ENCODE results near the gene TNFRSF25. TPM values are rescaled to one million over a fixed set of nuclear protein-coding genes. Genes with fewer than 3 reads are reported as not detected.

TNFRSF25 gene
- total and polyA plus RNA-seq, 4 donors = 9.5 to 37.5 (median 21.4) TPM

- 64% methylated on average over 13 of the region's 20 CpGs for WGBS (ENCODE audit: insufficient coverage)
- peaks cover 24% of the 10 kb centered on the region for H3K36me3 ChIP-seq (ENCODE audit: control insufficient read depth, insufficient read depth, low read length)
- no peak overlapping the region for H3K4me3 ChIP-seq (ENCODE audit: low read depth, low read length)
- H3K27me3 ChIP-seq (ENCODE audit: control insufficient read depth, insufficient read depth, low read length) = no peaks in the 10 kb centered on the region
- peaks cover 96% of the 10 kb centered on the region for H3K4me1 ChIP-seq (ENCODE audit: control insufficient read depth, insufficient read depth, low read length)
- H3K27ac ChIP-seq (ENCODE audit: low read depth, low read length) = no peak overlapping the region
- DNase-seq (ENCODE audit: low read depth in 4 of 6, low spot score in 6 of 6) = peak in 1 of 6 donors; percentile 27
- no peaks in the 10 kb centered on the region for H3K9me3 ChIP-seq (ENCODE audit: control insufficient read depth, insufficient read depth, low read length)
Measured at GRCh38 chr1:6509220-6509918, 43.4 kb upstream of the TNFRSF25 start.

- peaks cover 92% of the 10 kb centered on the region for H3K4me1 ChIP-seq (ENCODE audit: control insufficient read depth, insufficient read depth, low read length)
- H3K27ac ChIP-seq (ENCODE audit: low read depth, low read length) = no peak overlapping the region
Measured at GRCh38 chr1:6508816-6509189, 42.8 kb upstream of the TNFRSF25 start.

GRCh38 chr1:6508154-6508815 is 42.3 kb upstream of the TNFRSF25 start:
- no peak overlapping the region for H3K27ac ChIP-seq (ENCODE audit: low read depth, low read length)
- WGBS (ENCODE audit: insufficient coverage) = 70% methylated on average over 18 of the region's 18 CpGs
- H3K27me3 ChIP-seq (ENCODE audit: control insufficient read depth, insufficient read depth, low read length) = no peaks in the 10 kb centered on the region
- no peaks in the 10 kb centered on the region for H3K9me3 ChIP-seq (ENCODE audit: control insufficient read depth, insufficient read depth, low read length)
- DNase-seq (ENCODE audit: low read depth in 4 of 6, low spot score in 6 of 6) = peak in 1 of 6 donors; percentile 9
- H3K4me3 ChIP-seq (ENCODE audit: low read depth, low read length) = no peak overlapping the region
- H3K4me1 ChIP-seq (ENCODE audit: control insufficient read depth, insufficient read depth, low read length) = peaks cover 87% of the 10 kb centered on the region
- H3K36me3 ChIP-seq (ENCODE audit: control insufficient read depth, insufficient read depth, low read length) = peaks cover 24% of the 10 kb centered on the region

More at GRCh38 chr1:6508816-6509189, 42.8 kb upstream of the TNFRSF25 start:
- WGBS (ENCODE audit: insufficient coverage) = 87% methylated on average over 11 of the region's 11 CpGs
- peaks cover 24% of the 10 kb centered on the region for H3K36me3 ChIP-seq (ENCODE audit: control insufficient read depth, insufficient read depth, low read length)
- DNase-seq (ENCODE audit: low read depth in 4 of 6, low spot score in 6 of 6) = no peak
- H3K27me3 ChIP-seq (ENCODE audit: control insufficient read depth, insufficient read depth, low read length) = no peaks in the 10 kb centered on the region
- H3K9me3 ChIP-seq (ENCODE audit: control insufficient read depth, insufficient read depth, low read length) = no peaks in the 10 kb centered on the region
- no peak overlapping the region for H3K4me3 ChIP-seq (ENCODE audit: low read depth, low read length)

GRCh38 chr1:6507461-6507911 is 41.5 kb upstream of the TNFRSF25 start:
- Histone ChIP-seq H3K4me3 (ENCODE audit: low read depth, low read length) (no peak overlapping the region), H3K36me3 (ENCODE audit: control insufficient read depth, insufficient read depth, low read length) (peaks cover 24% of the 10 kb centered on the region), H3K4me1 (ENCODE audit: control insufficient read depth, insufficient read depth, low read length) (peaks cover 86% of the 10 kb centered on the region), H3K27ac (ENCODE audit: low read depth, low read length) (no peak overlapping the region), H3K27me3 (ENCODE audit: control insufficient read depth, insufficient read depth, low read length) (no peaks in the 10 kb centered on the region), H3K9me3 (ENCODE audit: control insufficient read depth, insufficient read depth, low read length) (no peaks in the 10 kb centered on the region)
- 62% methylated on average over 12 of the region's 12 CpGs for WGBS (ENCODE audit: insufficient coverage)
- DNase-seq (ENCODE audit: low read depth in 4 of 6, low spot score in 6 of 6) = peak in 2 of 6 donors; percentile 43 to 75

- no peak for DNase-seq (ENCODE audit: low read depth in 4 of 6, low spot score in 6 of 6)
- WGBS (ENCODE audit: insufficient coverage) = 49% methylated on average over 4 of the region's 7 CpGs
- peaks cover 24% of the 10 kb centered on the region for H3K36me3 ChIP-seq (ENCODE audit: control insufficient read depth, insufficient read depth, low read length)
- H3K4me3 ChIP-seq (ENCODE audit: low read depth, low read length) = no peak overlapping the region
- H3K27me3 ChIP-seq (ENCODE audit: control insufficient read depth, insufficient read depth, low read length) = no peaks in the 10 kb centered on the region
- H3K4me1 ChIP-seq (ENCODE audit: control insufficient read depth, insufficient read depth, low read length) = peaks cover 86% of the 10 kb centered on the region
- H3K9me3 ChIP-seq (ENCODE audit: control insufficient read depth, insufficient read depth, low read length) = no peaks in the 10 kb centered on the region
- no peak overlapping the region for H3K27ac ChIP-seq (ENCODE audit: low read depth, low read length)
Measured at GRCh38 chr1:6507037-6507428, 41.1 kb upstream of the TNFRSF25 start.

- Histone ChIP-seq H3K4me1 (ENCODE audit: control insufficient read depth, insufficient read depth, low read length) (peaks cover 85% of the 10 kb centered on the region), H3K36me3 (ENCODE audit: control insufficient read depth, insufficient read depth, low read length) (peaks cover 24% of the 10 kb centered on the region), H3K27me3 (ENCODE audit: control insufficient read depth, insufficient read depth, low read length) (no peaks in the 10 kb centered on the region), H3K4me3 (ENCODE audit: low read depth, low read length) (no peak overlapping the region), H3K27ac (ENCODE audit: low read depth, low read length) (peak overlapping the region; percentile 73), H3K9me3 (ENCODE audit: control insufficient read depth, insufficient read depth, low read length) (no peaks in the 10 kb centered on the region)
- DNase-seq (ENCODE audit: low read depth in 4 of 6, low spot score in 6 of 6) = no peak
- 71% methylated on average over 22 of the region's 31 CpGs for WGBS (ENCODE audit: insufficient coverage)
Measured at GRCh38 chr1:6506210-6507036, 40.5 kb upstream of the TNFRSF25 start.

- no peak for DNase-seq (ENCODE audit: low read depth in 4 of 6, low spot score in 6 of 6)
- Histone ChIP-seq H3K4me3 (ENCODE audit: low read depth, low read length) (no peak overlapping the region), H3K27ac (ENCODE audit: low read depth, low read length) (peak overlapping the region; percentile 47), H3K4me1 (ENCODE audit: control insufficient read depth, insufficient read depth, low read length) (peaks cover 83% of the 10 kb centered on the region), H3K9me3 (ENCODE audit: control insufficient read depth, insufficient read depth, low read length) (no peaks in the 10 kb centered on the region), H3K27me3 (ENCODE audit: control insufficient read depth, insufficient read depth, low read length) (no peaks in the 10 kb centered on the region), H3K36me3 (ENCODE audit: control insufficient read depth, insufficient read depth, low read length) (peaks cover 24% of the 10 kb centered on the region)
- WGBS (ENCODE audit: insufficient coverage) = 84% methylated on average over 30 of the region's 31 CpGs
Measured at GRCh38 chr1:6505367-6506209, 39.6 kb upstream of the TNFRSF25 start.

- H3K27me3 ChIP-seq (ENCODE audit: control insufficient read depth, insufficient read depth, low read length) = no peaks in the 10 kb centered on the region
- no peak overlapping the region for H3K4me3 ChIP-seq (ENCODE audit: low read depth, low read length)
- no peaks in the 10 kb centered on the region for H3K9me3 ChIP-seq (ENCODE audit: control insufficient read depth, insufficient read depth, low read length)
- DNase-seq (ENCODE audit: low read depth in 4 of 6, low spot score in 6 of 6) = no peak
- no peak overlapping the region for H3K27ac ChIP-seq (ENCODE audit: low read depth, low read length)
- peaks cover 78% of the 10 kb centered on the region for H3K4me1 ChIP-seq (ENCODE audit: control insufficient read depth, insufficient read depth, low read length)
- H3K36me3 ChIP-seq (ENCODE audit: control insufficient read depth, insufficient read depth, low read length) = peaks cover 26% of the 10 kb centered on the region
- 93% methylated on average over 15 of the region's 15 CpGs for WGBS (ENCODE audit: insufficient coverage)
Measured at GRCh38 chr1:6504887-6505286, 38.9 kb upstream of the TNFRSF25 start.
